Dermis microvascular lymphatic vessel endothelial cell (primary cell): ENCODE results near the gene KCNG2. TPM values are rescaled to one million over a fixed set of nuclear protein-coding genes. Genes with fewer than 3 reads are reported as not detected.

ENCODE experiments used
- DNase-seq, 2 donors: peaks; one replicate each; pipeline versions ENCODE4 v3.0.0 to v3.0.0-alpha.2; 2010; ENCODE audit warnings: low read depth in 2 of 2
- total RNA-seq: library from RNA; depleted of rRNA; stranded (reverse); fragments of >200 nt; gene quantifications from 2 replicates; pipeline ENCODE4 v1.2.1, GENCODE V29; 2014

The KCNG2 gene
- total RNA-seq, 1 donor from 2014 or later: 0.26 TPM

DNA sequence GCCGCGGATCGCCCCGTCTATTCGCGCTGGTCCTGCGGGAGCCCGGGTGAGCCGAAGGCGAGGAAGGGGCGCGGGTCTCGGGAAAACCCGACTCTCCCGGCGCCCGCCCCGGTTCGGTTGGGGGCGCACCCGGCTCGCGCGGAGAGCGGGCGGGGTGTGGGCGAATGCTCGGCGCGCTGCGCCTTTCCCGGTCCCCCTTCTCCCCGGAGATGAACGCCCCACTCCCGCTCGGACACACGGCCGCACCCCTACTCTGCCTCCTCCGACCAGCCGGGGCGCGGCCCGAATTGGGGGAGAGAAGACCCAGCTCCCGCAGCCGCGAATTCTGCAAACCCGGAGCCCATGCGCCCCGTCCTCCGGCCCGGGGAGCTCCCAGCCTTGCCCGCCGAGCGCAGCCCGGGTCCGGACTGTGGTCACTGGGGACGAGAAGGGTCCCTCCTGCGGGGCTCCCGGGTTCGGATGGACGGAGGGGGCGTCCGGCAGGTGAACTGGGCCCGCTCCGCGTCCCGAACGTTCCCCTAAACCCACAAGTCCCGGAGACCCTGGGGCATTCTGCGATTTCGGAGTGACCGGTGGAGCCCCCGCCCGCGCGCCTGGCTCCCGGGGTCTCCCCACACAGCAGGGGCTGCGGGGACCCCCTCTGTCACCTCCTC is 734 bp downstream of the KCNG2 start:
- DNase-seq: no peak

DNA sequence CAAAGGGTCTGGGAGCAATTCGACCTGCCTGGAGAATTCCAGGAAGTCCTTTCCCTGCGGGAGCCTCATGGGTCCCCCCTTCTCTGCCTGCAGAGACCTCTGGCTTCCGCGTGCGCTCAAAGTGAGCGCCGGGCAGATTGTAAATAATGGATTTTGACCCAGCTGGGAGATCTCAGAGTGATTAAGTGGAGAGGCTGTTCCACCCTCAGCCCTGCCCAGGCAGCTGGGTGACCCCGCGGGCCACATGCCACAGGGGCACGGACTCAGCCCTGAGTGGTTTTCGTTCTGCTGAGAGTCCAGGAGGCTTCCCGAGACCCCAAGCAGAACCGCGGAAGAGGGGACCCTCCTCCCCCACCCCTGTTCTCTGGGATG is 1.2 kb downstream of the KCNG2 start:
- DNase-seq: no peak

DNA sequence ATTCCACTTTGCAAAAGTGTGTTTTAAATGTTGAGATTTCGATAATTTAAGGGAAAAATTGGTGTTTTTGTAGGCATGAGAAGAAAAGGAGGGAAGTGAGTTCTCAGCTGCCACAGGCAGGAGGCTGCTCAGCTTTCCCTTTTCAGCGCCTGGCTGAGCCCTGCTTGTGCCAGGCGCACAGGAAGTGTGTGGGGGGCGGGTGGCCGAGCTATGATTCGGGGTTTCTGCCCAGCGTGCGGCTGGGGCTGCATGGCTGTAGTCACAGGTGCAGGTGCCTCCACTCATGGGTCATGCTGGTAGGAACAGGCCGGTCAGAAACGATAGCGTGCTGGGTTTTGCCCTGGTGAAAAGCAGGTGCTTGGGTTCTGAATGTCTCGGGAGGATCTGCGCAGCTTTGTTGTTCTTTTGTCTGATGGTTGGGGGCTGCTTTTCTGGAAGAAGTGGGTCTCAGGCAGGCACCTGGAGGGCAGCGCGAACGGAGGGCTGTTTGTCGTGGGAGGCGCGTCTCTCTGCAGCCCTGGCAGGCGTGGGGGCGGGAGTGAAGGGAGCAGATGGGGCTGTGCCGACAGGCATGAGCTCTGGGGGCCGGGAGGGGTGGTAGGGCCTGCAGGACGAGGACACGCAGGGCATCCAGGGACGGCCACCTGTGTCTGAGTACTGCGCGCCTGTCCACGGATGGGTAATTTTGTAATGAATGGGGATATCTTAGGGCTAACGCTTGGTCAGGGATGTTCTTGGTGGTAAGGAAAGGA is 2.1 kb downstream of the KCNG2 start:
- no peak for DNase-seq

- DNase-seq: no peak
Observed at GRCh38 chr18:79800371-79801180, 2.8 kb downstream of the KCNG2 start.

DNA sequence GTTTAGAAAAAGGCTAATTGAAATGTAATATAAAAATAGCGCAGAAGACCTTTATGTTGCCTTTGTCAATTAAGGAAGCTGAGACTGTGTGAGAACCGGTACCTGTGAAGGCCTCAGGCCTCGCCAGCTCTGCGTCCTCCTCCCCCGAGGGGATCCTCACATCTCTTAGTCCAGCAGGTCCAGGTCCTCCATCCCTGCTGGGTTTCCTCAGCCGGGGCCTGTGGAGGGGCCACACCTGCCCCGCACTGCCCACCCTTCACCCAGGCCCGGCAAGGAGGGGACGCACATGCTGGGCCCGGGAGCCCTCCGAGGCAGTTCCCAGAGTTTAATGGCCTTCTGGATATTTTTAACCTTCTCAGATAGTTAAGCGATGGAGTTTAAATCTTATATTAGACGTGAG is 3.5 kb downstream of the KCNG2 start:
- DNase-seq: no peak

DNA sequence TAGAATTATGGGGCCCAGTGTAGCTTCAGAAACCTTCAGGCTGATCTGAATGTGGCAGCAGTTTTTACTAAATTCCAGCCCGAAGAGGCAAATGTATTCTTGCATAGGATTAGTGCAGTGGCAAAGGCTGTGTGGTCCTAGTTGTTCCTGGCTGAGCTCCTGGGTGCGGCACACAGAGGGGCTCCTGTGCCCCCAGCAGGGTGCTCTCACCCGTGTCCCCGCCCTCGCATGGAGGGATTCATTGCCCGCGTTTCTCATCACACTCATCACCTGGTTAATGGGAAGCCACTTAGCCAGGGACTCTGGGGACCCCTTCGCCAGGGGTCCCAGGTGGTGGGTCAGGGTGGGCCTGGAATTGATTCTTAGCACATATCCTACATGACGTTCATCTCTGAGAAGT is 3.9 kb downstream of the KCNG2 start:
- DNase-seq: no peak

- no peak for DNase-seq
Observed at GRCh38 chr18:79802298-79802697, 4.6 kb downstream of the KCNG2 start.

- no peak for DNase-seq
Observed at GRCh38 chr18:79803611-79804051, 5.9 kb downstream of the KCNG2 start.

GRCh38 chr18:79804130-79804787 is 6.5 kb downstream of the KCNG2 start:
- no peak for DNase-seq

DNA sequence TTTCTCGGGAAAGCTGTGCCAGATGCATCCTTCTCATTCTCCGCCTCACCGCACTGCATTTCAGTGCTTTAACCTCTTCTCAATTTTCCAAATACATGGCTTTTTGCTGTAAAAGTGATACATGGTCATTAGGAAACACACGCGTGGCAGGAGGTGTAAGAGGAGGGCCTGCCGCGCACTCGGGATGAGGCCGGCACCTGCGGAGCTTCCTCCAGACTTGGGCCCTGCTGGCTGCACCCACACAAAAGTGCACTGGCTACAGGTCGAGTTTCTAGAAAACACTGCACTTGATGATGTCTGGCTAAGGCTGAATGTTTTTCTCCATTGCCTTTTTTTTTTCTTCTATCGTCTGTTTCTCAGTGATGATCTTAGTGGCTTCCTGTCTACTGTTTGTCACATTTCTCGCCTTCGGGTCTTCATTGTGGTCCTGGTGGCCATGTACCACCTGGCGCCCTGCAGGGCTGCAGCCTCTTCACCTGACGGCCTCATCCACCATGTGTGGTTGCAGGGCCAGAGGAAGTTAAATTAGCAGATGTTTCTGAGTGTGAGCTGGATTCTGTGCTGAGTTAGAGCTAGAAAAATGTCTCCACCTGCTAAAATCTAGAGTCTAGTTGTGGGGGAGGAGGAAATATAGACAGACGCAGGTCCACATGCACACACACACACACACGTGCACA is 7.6 kb downstream of the KCNG2 start:
- no peak for DNase-seq

DNA sequence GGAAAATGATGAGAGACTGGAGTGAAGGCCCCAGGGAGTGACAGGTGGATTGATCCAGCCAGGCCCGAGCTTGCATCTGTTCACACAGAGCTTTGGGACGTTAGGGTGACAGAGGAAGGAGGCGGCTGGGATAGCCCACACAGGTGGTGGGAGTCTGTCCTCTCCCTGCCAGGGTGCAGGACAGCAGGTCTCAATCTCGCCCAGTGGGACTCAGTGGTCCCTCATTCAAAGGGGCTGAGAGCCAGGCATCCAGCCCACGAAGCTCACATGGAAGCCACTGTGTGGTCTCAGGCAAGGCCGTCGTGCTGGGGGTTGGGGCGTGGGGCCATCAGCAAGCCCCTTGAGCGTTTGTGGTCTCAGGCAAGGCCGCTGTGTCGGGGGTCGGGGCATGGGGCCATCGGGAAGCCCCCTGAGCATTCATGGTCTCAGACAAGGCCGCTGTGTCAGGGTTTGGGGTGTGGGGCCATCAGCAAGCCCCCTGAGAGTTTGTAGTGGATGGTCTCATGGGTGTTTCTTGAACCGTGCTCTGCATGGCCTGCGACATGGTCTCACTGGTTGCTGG is 8.3 kb downstream of the KCNG2 start:
- no peak for DNase-seq

DNA sequence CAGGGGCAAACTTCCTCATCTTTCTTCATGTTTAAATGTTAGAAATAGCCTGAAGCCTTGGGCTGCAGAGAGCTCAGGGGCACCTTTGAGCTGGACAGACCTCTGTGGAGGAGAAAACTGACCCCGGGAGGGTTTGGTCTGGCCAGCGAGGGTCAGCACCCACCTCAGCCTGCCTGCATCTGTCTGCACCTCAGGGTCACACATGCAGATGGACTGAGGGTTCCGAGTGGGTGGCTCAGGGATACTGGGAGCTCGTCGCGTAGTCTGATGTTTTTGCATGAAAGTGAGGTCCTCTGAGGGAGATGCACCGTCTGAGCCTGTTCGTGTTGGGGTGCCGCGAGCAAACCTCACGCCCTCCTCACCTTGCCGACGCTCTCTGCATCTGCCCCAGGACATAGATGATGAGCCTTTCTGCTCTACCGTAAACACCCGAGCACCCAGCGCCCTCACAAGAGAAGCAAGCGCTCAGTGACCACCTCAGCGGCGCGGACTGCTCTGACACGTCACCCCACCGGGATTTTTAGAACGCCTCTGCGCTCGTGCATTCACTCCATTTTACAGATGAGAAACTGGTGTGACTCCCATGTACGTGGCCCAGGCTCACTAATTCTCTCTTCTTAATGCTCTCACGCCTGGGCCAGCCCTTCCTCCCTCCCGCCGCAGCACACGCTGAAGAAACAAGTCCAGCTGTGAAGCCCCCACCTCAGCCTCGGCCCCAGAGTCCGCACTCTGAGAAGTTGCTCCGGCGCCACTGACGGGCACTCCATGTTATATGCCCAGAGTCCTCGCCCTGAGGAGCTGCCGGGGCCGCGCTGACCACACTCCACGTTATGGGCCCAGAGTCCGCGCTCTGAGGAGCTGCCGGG is 9.5 kb downstream of the KCNG2 start:
- no peak for DNase-seq

- no peak for DNase-seq
Observed at GRCh38 chr18:79809482-79810192, 11.9 kb downstream of the KCNG2 start.

DNA sequence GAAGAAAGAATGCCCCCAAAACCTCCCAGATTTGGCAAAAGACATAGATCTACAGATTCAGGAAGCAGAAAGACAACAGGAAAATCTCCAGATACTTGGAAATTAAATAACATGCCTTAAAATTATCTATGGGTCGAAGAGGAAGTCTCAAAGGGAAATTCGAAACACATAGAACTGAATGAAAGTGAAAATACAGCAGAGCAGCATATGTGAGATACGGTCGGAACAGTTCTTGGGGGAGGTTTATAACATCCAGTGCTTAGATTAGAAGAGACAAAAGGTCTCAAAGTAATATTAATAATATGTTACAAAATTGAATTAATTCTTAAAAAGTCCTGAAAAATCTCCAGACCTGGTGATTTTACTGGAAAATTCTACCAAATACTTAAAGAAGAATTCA is 14.3 kb downstream of the KCNG2 start:
- no peak for DNase-seq

DNA sequence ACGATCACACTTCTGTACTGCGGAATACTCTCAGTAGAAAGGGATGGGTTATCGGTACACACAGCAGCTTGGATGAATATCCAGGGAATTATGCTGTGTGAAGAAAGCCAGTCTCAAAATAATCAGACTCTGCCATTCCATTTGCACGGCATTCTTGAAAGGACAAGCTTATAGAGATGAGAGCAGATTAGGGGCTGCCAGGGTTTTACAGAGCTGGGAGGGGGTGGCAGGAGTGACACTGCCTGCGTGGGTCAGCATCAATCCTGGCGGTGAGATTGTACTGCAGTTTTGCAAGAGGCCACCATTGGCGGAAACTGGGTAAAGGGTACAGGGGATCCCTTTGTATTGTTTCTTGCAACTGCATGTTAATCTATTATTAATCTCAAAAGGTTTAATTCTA is 16.6 kb downstream of the KCNG2 start:
- DNase-seq: no peak

DNA sequence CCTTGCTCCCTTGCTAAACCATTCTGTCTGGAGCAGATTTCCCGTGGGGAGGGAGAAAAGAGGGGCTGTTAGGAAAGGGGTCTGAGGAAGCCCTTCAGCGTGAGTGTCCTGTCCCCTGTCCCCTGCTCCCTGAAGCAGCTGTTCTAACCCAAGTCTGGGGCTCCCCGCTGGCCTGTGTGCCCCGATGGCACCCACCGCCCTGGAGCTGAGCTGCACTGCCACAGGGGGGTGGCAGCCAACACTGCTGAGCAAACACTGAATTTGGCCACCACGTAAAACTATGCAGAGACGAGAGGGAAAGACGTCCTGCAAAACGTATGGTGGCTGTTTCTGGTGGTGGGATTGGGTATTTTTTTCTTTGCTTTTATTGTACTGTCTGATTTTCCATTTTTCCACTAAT is 17.9 kb downstream of the KCNG2 start:
- DNase-seq: no peak

- DNase-seq: no peak
Observed at GRCh38 chr18:79816092-79816491, 18.4 kb downstream of the KCNG2 start.

GRCh38 chr18:79816981-79817606 is 19.4 kb downstream of the KCNG2 start:
- no peak for DNase-seq

GRCh38 chr18:79817607-79817998 is 19.9 kb downstream of the KCNG2 start:
- DNase-seq: no peak
